GM04503 (cell line): ENCODE data around the gene SH3PXD2A.

Experiments used
- DNase-seq: peaks from one replicate; pipeline ENCODE4 v3.0.0-alpha.2; 2012; ENCODE audit warnings: low read depth

Gene SH3PXD2A

DNA sequence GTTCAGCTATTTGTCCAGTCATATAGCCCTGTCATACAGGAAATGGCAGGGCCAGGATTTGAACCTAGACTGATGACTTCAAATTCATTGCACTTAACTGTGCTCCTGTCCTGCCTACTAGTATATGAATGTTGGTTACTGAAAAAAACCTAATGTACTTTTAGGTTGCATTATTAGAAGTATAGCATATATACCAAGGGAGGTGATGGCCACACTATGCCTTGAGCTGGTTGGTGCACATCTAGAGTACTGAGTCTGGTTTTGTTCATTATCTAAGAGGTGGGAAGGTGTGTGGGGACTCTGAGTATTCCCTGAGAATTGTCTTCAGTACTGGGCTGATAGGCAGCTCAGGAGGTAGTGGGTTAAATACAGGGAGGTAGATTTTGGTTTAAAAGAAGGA, 273.9 kb downstream of the SH3PXD2A start:
- DNase-seq: no peak

- no peak for DNase-seq
Measured at GRCh38 chr10:103580430-103580829, 274.9 kb downstream of the SH3PXD2A start.

DNA sequence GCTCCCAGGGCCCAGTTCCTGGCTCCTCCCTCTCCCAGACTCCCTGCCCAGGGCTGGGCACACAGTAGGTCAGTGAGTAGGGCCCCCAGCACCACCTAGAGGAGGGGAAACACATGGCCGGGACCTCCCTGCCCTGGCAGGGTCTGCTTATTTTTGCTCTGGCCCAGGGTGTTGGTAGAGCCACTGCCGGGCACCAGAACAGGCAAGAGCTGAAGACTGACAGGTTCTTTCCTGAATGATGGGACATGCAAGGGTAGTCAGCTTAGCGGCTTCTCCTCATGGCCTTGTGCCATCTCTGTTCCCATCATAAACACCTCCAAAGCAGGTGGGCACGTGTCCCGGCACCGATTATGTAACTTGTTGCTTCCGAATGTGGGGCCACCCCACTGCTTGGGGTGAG, 275.4 kb downstream of the SH3PXD2A start:
- DNase-seq: no peak

DNA sequence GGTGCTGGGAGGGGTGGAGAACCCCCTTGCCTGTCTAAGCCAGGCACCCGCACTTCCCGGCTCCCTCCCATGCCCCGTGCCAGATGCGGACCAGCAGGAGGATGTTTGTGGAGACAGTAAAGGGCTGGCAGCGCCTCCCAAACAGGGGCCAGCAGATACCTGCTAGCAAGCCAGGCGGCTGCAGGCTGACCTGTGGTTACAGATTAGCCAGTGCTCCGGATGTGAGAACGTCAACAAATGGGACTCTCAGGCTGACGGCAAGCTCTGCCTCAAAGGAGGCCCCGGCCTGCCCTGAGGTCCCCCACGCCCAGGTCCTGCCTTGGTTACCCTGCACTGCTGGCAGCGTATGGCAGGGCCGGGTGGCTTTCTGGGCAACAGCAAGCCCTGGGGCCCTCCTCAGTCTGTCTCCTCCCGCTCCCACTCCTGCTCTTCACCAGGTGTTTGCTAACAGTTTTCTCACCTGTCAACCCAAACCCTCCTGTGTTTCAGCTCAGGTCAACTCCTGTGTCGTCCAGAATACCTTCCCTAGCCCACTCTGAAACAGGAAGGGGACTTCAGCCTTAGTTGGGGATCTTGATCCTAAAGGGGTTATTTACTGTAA, 276.5 kb downstream of the SH3PXD2A start:
- no peak for DNase-seq

DNA sequence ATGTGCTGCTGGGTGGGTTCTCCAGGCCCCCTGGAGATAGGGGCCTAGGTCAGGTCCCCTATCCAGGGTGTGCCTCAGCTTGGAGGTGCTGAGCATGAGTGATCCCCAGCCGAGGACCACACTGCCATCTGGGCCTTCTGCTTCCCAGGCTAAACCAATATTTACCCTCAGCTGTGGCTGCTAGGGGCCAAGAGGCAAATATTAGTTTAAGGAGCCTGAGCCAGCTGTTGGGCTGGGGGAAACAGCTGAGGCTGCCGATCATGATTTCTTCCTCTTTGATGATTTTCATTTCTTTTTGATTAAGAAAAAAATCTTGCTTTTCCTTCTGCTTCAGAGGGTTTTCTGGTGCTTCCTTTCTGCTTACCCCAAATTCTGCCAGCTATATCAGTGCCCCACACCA, 278.5 kb downstream of the SH3PXD2A start:
- no peak for DNase-seq

GRCh38 chr10:103576076-103576471, 279.3 kb downstream of the SH3PXD2A start:
- no peak for DNase-seq

DNA sequence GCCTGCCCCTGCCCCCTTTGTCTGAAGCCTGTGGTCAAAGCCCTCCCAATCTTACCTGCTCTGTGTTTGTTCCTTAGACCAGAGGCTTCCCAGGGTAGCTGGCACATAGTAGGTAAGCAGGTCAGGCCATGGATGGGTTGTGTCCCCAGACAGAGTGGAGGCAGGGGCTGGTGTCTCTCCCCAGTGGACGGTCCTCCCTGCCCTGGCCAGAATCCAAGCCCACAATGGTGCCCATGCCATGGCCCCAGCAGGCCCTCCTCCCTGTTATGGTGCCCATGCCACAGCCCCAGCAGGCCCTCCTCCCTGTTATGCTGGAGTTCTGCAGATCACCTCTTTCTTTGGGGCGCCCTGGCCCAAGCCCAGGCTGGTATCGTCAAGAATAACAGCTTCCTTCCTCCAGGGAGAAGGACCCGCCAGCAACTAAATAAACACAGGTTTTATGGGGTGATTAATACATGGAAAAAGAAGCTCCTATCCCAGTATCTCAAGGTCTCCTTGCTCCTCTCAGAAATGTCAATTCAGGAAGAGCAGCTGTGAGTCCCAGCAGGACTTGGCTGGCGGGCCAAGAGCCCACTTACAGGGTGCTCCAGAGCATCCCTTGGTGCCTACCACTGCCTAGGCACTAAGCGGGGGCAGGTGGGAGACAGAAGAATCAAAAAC, 279.8 kb downstream of the SH3PXD2A start:
- no peak for DNase-seq

GRCh38 chr10:103574097-103575061, 281.0 kb downstream of the SH3PXD2A start:
- no peak for DNase-seq

GRCh38 chr10:103573205-103573487, 282.2 kb downstream of the SH3PXD2A start:
- DNase-seq: no peak

DNA sequence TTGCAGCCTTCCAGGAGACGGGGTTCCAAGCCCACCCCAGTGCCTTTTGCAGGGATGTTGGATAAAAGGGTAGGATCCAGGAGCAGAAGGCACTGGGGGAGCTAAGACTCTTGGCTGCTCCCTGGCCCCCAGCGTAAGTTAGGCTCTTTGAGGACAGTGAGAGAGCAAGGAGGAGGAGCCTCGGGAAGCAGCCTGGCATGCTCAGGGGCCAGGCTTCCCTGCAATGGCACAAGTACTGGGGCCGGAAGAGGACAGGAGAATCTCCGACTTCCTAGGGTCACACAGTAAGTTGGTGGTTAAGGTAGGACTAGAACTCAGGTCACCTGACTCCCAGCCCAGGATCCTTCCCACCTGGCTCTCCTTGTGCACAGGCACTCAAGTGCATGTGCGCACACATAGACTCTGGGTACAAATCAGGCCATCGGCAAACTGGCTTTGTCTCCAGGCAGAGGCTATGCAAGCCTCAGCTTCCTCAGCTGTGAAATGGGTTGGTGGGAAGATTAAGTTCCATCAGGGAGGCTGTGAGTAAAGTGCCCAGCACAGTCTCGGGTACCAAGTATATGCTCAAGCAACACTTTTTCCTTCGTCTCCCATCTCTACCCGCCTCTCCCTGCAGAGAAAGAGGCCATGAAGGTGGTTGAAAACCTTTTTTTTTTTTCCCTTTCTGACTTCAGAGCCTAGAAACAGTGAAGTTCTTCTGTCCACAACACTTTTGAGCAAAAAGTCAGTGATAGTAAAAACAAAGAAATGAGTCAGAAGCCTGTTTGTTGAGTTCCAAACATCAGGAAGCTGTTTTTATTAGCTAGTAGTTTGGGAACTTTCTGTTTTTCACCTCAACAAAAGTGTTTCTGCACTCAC, 282.8 kb downstream of the SH3PXD2A start:
- no peak for DNase-seq

DNA sequence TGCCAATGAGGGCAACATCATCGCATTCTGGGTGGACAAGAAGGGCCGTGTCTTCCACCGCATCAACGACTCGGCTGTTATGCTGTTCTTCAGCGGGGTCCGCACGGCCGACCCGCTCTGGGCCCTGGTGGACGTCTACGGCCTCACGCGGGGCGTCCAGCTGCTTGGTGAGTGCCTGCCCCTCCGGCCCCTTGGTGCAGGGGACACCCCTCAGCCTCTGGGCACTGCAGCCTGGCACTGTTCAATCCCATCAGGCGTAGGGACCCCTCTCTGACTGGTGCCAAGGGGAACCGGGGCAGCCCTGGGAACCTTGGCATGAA, 283.8 kb downstream of the SH3PXD2A start:
- no peak for DNase-seq

GRCh38 chr10:103570844-103571655, 284.3 kb downstream of the SH3PXD2A start:
- DNase-seq: no peak

- no peak for DNase-seq
Measured at GRCh38 chr10:103569896-103570295, 285.5 kb downstream of the SH3PXD2A start.

GRCh38 chr10:103568505-103568904, 286.9 kb downstream of the SH3PXD2A start:
- DNase-seq: no peak

DNA sequence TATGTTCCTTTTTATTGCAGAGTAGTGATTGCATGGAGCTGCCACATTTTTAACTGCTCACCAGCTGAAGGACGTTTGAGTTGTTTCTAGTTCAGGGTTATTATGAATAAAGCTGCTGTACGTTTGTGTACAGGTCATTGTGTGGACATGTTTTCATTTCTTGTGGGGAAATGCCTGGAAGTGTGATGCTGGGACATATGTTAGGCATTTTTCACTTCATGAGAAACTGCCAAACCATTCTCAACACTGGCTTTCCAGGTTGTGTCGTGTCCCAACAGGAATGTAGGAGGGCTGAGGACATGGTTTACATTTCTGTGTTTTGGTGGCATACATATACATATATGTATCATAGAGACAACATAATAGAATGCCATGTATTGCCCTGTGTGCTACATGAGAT, 288.8 kb downstream of the SH3PXD2A start:
- DNase-seq: no peak

DNA sequence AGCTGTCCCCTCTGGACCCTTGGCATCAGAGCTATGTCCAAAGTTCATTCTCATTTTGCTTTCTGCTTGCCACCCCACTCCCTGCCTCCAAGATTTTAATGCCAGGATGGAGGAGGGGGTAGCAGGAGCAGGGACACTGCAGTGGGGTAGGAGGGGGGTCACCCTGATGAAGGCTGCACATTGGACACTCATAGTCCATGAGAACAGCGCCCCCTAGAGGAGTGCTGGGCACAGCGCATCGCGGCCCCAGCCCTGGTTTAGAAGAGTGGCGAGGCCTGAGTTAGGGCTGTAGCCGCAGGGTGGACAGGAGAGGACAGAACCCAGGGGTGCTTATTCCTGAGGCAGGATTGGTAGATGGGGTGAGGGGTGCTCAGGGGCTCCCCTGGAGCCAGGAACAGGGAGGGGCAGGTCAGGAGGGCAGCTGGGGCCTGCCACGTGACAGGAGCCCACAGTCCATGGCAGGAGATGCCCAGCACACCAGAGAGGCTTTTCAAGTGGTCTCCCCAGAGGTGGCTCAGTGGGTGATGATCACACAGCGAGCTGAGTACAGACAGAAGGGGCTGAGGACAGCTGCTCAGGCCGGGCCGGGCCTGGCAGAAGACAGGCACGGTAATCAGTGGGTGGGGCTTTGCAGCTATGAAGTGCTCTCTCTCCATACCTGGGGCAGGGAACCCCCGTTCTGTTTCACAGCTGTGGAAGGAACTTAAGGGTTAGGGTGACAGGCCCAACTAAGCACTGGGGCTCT, 290.4 kb downstream of the SH3PXD2A start:
- DNase-seq: no peak

DNA sequence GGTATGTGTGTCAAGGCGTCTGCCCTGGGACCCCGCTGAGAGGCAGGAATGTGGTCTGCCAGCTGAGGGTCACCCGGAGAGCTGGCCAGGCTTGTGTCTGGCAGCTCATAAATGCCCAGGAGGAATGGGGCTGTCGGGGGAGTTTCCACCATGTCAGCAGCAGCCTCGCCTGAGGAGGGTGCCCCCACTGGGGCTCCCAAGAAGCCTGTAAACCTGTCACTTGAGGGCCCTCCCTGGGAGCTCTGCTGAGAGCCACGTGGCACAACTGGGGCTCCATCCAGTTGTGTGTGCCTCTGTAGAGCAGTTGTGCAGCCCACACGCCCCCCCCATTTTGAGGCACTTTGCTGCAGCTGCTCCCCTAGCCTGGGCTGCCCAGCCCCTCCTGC, 291.3 kb downstream of the SH3PXD2A start:
- no peak for DNase-seq

GRCh38 chr10:103563231-103564115, 291.9 kb downstream of the SH3PXD2A start:
- no peak for DNase-seq

- no peak for DNase-seq
Measured at GRCh38 chr10:103562383-103562782, 293.0 kb downstream of the SH3PXD2A start.

GRCh38 chr10:103560886-103561285, 294.5 kb downstream of the SH3PXD2A start:
- no peak for DNase-seq
